GM12864 (cell line): Measurements from ENCODE around the gene FIS1.

Experiments used
- DNase-seq: peaks from one replicate; pipeline ENCODE4 v3.0.0-alpha.2; 2011; ENCODE audit warnings: low read depth
- H3K4me3 ChIP-seq: 2 replicates; pipeline ENCODE4 v1.5.1; 2011; ENCODE audit warnings: mild to moderate bottlenecking, low read depth, low read length, control low read depth
- TF ChIP-seq, protein P1 (sequence below): IDR thresholded peaks from 2 replicates; pipeline ENCODE4 v1.5.1; 2011; ENCODE audit warnings: low read depth, mild to moderate bottlenecking, moderate library complexity, low read length, control low read depth, inconsistent platforms; ENCODE audit errors: missing control alignments

The FIS1 gene

DNA sequence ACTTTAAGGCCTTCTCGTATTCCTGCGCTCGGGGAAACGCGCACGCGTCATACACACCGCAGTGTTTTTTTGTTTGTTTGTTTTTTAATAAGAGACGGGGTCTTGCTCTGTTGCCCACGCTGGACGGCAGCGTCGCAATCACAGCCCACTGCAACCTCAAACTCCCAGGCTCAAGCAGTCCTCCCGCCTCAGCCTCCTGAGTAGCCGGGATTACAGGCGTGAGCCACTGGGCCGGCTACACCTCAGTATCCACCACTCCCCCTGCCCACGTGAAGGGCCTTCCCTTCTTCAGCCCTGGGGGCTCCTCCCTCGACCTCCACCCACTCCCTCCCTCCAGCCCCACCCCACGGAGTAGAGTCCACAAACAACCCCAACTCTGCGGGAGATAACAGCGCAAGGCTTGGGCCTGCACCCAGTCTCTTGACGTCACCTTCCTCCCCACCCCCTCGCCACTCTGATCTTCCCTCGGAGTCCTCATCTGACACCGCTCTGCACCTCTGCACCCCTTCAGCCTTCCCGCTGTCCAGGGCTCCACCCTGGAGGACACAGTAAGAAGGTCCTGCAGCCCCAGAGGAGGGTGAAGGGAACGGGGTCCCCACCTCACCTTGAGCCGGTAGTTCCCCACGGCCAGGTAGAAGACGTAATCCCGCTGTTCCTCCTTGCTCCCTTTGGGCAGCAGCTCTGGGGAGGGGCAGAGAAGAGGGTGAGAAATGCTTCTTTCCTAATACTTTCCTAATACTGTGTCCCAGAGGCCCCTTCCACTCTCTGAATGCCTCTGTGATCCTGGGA, 4.5 kb downstream of the FIS1 start:
- DNase-seq: no peak
- TF ChIP-seq, protein P1, sequence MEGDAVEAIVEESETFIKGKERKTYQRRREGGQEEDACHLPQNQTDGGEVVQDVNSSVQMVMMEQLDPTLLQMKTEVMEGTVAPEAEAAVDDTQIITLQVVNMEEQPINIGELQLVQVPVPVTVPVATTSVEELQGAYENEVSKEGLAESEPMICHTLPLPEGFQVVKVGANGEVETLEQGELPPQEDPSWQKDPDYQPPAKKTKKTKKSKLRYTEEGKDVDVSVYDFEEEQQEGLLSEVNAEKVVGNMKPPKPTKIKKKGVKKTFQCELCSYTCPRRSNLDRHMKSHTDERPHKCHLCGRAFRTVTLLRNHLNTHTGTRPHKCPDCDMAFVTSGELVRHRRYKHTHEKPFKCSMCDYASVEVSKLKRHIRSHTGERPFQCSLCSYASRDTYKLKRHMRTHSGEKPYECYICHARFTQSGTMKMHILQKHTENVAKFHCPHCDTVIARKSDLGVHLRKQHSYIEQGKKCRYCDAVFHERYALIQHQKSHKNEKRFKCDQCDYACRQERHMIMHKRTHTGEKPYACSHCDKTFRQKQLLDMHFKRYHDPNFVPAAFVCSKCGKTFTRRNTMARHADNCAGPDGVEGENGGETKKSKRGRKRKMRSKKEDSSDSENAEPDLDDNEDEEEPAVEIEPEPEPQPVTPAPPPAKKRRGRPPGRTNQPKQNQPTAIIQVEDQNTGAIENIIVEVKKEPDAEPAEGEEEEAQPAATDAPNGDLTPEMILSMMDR: no peak
- no peak overlapping the region for H3K4me3 ChIP-seq

- TF ChIP-seq, protein P1: no peak
- no peak for DNase-seq
- H3K4me3 ChIP-seq: no peak overlapping the region
These were observed 5.0 kb downstream of the FIS1 start for GRCh38 chr7:101239951-101240220.

DNA sequence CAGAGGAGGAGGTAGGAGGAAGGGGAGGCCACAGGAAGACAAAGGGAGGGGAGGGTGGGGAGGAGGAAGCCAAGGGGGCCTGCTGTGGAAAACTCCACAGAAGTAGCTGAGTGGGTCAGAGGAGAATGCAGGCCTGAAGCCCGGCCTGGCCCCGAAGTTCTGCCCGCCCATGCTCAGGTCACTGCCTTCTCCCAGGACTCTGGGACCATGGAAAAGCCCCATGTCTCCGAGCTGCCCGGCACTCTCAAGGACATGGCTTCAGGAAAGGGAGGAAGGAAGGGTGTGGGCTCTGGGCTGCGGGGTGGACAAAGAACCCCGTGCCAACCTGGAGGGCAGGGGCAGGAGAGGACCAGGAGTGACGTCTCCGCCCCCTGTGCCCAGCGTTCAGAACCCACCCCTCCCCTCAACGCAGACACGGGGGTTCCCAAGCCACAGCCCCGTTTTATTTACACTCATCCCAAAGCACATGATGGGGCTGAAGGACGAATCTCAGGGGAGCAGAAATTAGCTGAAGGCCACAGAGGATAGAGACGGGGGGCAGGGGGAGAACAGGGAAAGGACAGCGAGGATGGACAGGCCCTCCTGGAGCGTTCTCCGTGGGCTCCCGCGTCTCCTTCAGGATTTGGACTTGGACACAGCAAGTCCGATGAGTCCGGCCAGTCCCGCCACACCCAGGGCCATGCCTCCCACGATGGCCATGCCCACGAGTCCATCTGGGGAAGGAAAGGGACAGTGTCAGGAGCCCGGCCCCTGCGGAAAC, 5.5 kb downstream of the FIS1 start:
- DNase-seq: no peak
- TF ChIP-seq, protein P1: no peak
- H3K4me3 ChIP-seq: no peak overlapping the region

GRCh38 chr7:101238226-101239182, 6.4 kb downstream of the FIS1 start:
- TF ChIP-seq, protein P1: no peak
- no peak overlapping the region for H3K4me3 ChIP-seq

GRCh38 chr7:101237206-101238067, 7.4 kb downstream of the FIS1 start, which contains the start of gene CLDN15:
CLDN15 (minus strand) TSS chr7:101237802; CDS start chr7:101237581, 221 bp downstream.
- DNase-seq: no peak
- H3K4me3 ChIP-seq: no peak within 1 kb of the TSS
- TF ChIP-seq, protein P1: no peak

More at GRCh38 chr7:101238226-101239182, 6.4 kb downstream of the FIS1 start:
- no peak for DNase-seq
